Measurements from ENCODE around the gene ADIPOR2.

GRCh38 chr12:1811948-1812291 is 121.0 kb downstream of the ADIPOR2 start:
- TF ChIP-seq CTCF (IDR thresholded peaks at IDR 0.05), result no peak
- TF ChIP-seq POLR2A (IDR thresholded peaks at IDR 0.05), result no peak

Data from lower leg skin (tissue), 3 donors.